B cell (primary cell): ENCODE measurements around the gene RIIAD1.

Experiments used
- CTCF ChIP-seq: fragments of 200-600 bp; IDR thresholded peaks from one replicate; pipeline ENCODE4 v1.8.0; 2022; ENCODE audit warnings: antibody characterized with exemption, mild to moderate bottlenecking
- EZH2 ChIP-seq: IDR thresholded peaks from 2 replicates; pipeline ENCODE4 v1.6.1; 2012; ENCODE audit warnings: borderline replicate concordance, low read depth, mild to moderate bottlenecking, moderate library complexity, low read length; ENCODE audit not compliant: insufficient read depth, poor library complexity, severe bottlenecking

GRCh38 chr1:151728151-151729054 is 7.1 kb downstream of the RIIAD1 start:
- TF ChIP-seq CTCF: no peak
- no peak for TF ChIP-seq EZH2
